Muscle of leg (tissue), 11 donors: ENCODE results near the gene PAX6. TPM values are rescaled to one million over a fixed set of nuclear protein-coding genes. Genes with fewer than 3 reads are reported as not detected.

Experiments
- DNase-seq: peaks from one replicate; pipeline ENCODE4 v3.0.0; 2013
- H3K27ac ChIP-seq: one replicate; pipeline ENCODE4 v1.5.1; 2013; ENCODE audit warnings: mild to moderate bottlenecking, low read length, control low read depth
- H3K27me3 ChIP-seq: one replicate; pipeline ENCODE4 v1.6.1; 2013; ENCODE audit warnings: low read length; ENCODE audit not compliant: control insufficient read depth, insufficient read depth
- H3K36me3 ChIP-seq: one replicate; pipeline ENCODE4 v1.6.1; 2013; ENCODE audit warnings: low read length; ENCODE audit not compliant: control insufficient read depth, insufficient read depth
- H3K4me1 ChIP-seq: one replicate; pipeline ENCODE4 v1.6.1; 2013; ENCODE audit warnings: low read length; ENCODE audit not compliant: control insufficient read depth, insufficient read depth
- H3K4me3 ChIP-seq: one replicate; pipeline ENCODE4 v1.5.1; 2013; ENCODE audit warnings: low read length, control low read depth
- H3K9me3 ChIP-seq: replicated peaks from 2 replicates; pipeline ENCODE4 v1.6.1; 2013; ENCODE audit warnings: low read depth, low read length; ENCODE audit not compliant: control insufficient read depth
- WGBS: methylation state at CpG from one replicate; pipeline ENCODE4 v1.1.5; 2013; ENCODE audit warnings: missing lambda C conversion rate; ENCODE audit not compliant: insufficient coverage; 5-methylcytosine and 5-hydroxymethylcytosine counted together
- polyA plus RNA-seq, 8 donors: library from polyadenylated mRNA; unstranded; fragments of 120-200 nt; gene quantifications; one replicate each; pipeline versions ENCODE4 v1.2.1 to v1.2.3, GENCODE V29; 2013; ENCODE audit warnings: inconsistent platforms in 1 of 8, low replicate concordance in 1 of 8; ENCODE audit not compliant: insufficient read length in 8 of 8, insufficient read depth in 1 of 8
- total RNA-seq: library from RNA; stranded (reverse); fragments of 120-200 nt; gene quantifications from one replicate; pipeline ENCODE4 v1.2.4, GENCODE V29; 2013

The PAX6 gene
- total and polyA plus RNA-seq, 9 donors = 0.15 to 0.65 (median 0.32) TPM; not detected in 1

- Histone ChIP-seq H3K4me3 (no peak overlapping the region), H3K27ac (no peak overlapping the region), H3K36me3 (no peaks in the 10 kb centered on the region), H3K4me1 (peaks cover 27% of the 10 kb centered on the region), H3K9me3 (no peaks in the 10 kb centered on the region), H3K27me3 (peaks cover 69% of the 10 kb centered on the region)
- 5% methylated on average over 15 of the region's 31 CpGs for WGBS
- no peak for DNase-seq
These were observed 13.7 kb downstream of the PAX6 start for GRCh38 chr11:31797190-31798056.

- WGBS = 14% methylated on average over 10 of the region's 19 CpGs
- Histone ChIP-seq H3K36me3 (no peaks in the 10 kb centered on the region), H3K27me3 (peaks cover 68% of the 10 kb centered on the region), H3K9me3 (no peaks in the 10 kb centered on the region), H3K4me1 (peaks cover 27% of the 10 kb centered on the region), H3K27ac (no peak overlapping the region), H3K4me3 (no peak overlapping the region)
- no peak for DNase-seq
These were observed 14.5 kb downstream of the PAX6 start for GRCh38 chr11:31796499-31797189.

- H3K4me3 ChIP-seq = no peak overlapping the region
- H3K9me3 ChIP-seq = no peaks in the 10 kb centered on the region
- H3K27me3 ChIP-seq = peaks cover 60% of the 10 kb centered on the region
- no peak overlapping the region for H3K27ac ChIP-seq
- no peak for DNase-seq
- peaks cover 27% of the 10 kb centered on the region for H3K4me1 ChIP-seq
- WGBS = 35% methylated on average over 13 of the region's 22 CpGs
- no peaks in the 10 kb centered on the region for H3K36me3 ChIP-seq
These were observed 15.2 kb downstream of the PAX6 start for GRCh38 chr11:31795706-31796498.

- no peak overlapping the region for H3K4me3 ChIP-seq
- peaks cover 25% of the 10 kb centered on the region for H3K4me1 ChIP-seq
- H3K27me3 ChIP-seq = peaks cover 47% of the 10 kb centered on the region
- no peaks in the 10 kb centered on the region for H3K36me3 ChIP-seq
- no peaks in the 10 kb centered on the region for H3K9me3 ChIP-seq
- no CpG with 5 or more reads among the region's 4 CpGs for WGBS
- H3K27ac ChIP-seq = no peak overlapping the region
- no peak for DNase-seq
These were observed 16.6 kb downstream of the PAX6 start for GRCh38 chr11:31794548-31794947.

- no peak for DNase-seq
- H3K4me3 ChIP-seq = no peak overlapping the region
- H3K27ac ChIP-seq = no peak overlapping the region
- 78% methylated on average over 7 of the region's 10 CpGs for WGBS
- no peaks in the 10 kb centered on the region for H3K9me3 ChIP-seq
- H3K27me3 ChIP-seq = peaks cover 34% of the 10 kb centered on the region
- H3K4me1 ChIP-seq = peaks cover 14% of the 10 kb centered on the region
- H3K36me3 ChIP-seq = no peaks in the 10 kb centered on the region
These were observed 17.9 kb downstream of the PAX6 start for GRCh38 chr11:31793264-31793663.

GRCh38 chr11:31792456-31792855 lies 18.7 kb downstream of the PAX6 start:
- H3K36me3 ChIP-seq = no peaks in the 10 kb centered on the region
- no peaks in the 10 kb centered on the region for H3K9me3 ChIP-seq
- no peak for DNase-seq
- H3K4me3 ChIP-seq = no peak overlapping the region
- WGBS = no CpG with 5 or more reads among the region's 2 CpGs
- no peak overlapping the region for H3K27ac ChIP-seq
- peaks cover 26% of the 10 kb centered on the region for H3K27me3 ChIP-seq
- peaks cover 6% of the 10 kb centered on the region for H3K4me1 ChIP-seq

- Histone ChIP-seq H3K4me3 (no peak overlapping the region), H3K36me3 (no peaks in the 10 kb centered on the region), H3K27me3 (peaks cover 21% of the 10 kb centered on the region), H3K4me1 (peaks cover 3% of the 10 kb centered on the region), H3K9me3 (no peaks in the 10 kb centered on the region), H3K27ac (no peak overlapping the region)
- no CpG with 5 or more reads among the region's 2 CpGs for WGBS
- no peak for DNase-seq
These were observed 19.1 kb downstream of the PAX6 start for GRCh38 chr11:31792036-31792435.

GRCh38 chr11:31790649-31791048 lies 20.5 kb downstream of the PAX6 start:
- no peak overlapping the region for H3K4me3 ChIP-seq
- WGBS = 62% methylated on average over 2 of the region's 7 CpGs

GRCh38 chr11:31788085-31788484 lies 23.0 kb downstream of the PAX6 start:
- Histone ChIP-seq H3K9me3 (no peaks in the 10 kb centered on the region), H3K27ac (no peak overlapping the region), H3K4me1 (no peaks in the 10 kb centered on the region), H3K36me3 (no peaks in the 10 kb centered on the region), H3K27me3 (no peaks in the 10 kb centered on the region), H3K4me3 (no peak overlapping the region)
- no CpG with 5 or more reads among the region's 3 CpGs for WGBS
- no peak for DNase-seq

More at GRCh38 chr11:31790649-31791048, 20.5 kb downstream of the PAX6 start:
- DNase-seq = no peak
- no peaks in the 10 kb centered on the region for H3K4me1 ChIP-seq
- H3K27me3 ChIP-seq = peaks cover 8% of the 10 kb centered on the region
- no peaks in the 10 kb centered on the region for H3K36me3 ChIP-seq
- H3K27ac ChIP-seq = no peak overlapping the region
- H3K9me3 ChIP-seq = no peaks in the 10 kb centered on the region
